Endothelial cell (in vitro differentiated cells): ENCODE measurements around the gene MRPL21. TPM values are rescaled to one million over a fixed set of nuclear protein-coding genes. Genes with fewer than 3 reads are reported as not detected.

Source experiments
- DNase-seq: peaks from one replicate; pipeline ENCODE4 v3.0.0; 2021; ENCODE audit warnings: low spot score
- H3K27ac Mint-ChIP-seq: one replicate; pipeline ENCODE4 v1.8.0; 2021; ENCODE audit warnings: mixed read lengths, inconsistent platforms; ENCODE audit not compliant: unreplicated experiment
- H3K27me3 Mint-ChIP-seq: one replicate; pipeline ENCODE4 v1.8.0; 2021; ENCODE audit warnings: mild to moderate bottlenecking, moderate library complexity, mixed read lengths, inconsistent platforms; ENCODE audit not compliant: unreplicated experiment
- H3K36me3 Mint-ChIP-seq: one replicate; pipeline ENCODE4 v1.8.0; 2021; ENCODE audit warnings: mild to moderate bottlenecking, low read depth, mixed read lengths, inconsistent platforms; ENCODE audit not compliant: unreplicated experiment
- H3K4me1 Mint-ChIP-seq: one replicate; pipeline ENCODE4 v1.8.0; 2021; ENCODE audit warnings: mild to moderate bottlenecking, mixed read lengths, inconsistent platforms; ENCODE audit not compliant: unreplicated experiment
- H3K4me3 Mint-ChIP-seq: one replicate; pipeline ENCODE4 v1.8.0; 2021; ENCODE audit warnings: mild to moderate bottlenecking, mixed read lengths, inconsistent platforms; ENCODE audit not compliant: unreplicated experiment
- H3K9me3 Mint-ChIP-seq: one replicate; pipeline ENCODE4 v1.8.0; 2021; ENCODE audit warnings: mixed read lengths, inconsistent platforms; ENCODE audit not compliant: unreplicated experiment
- total RNA-seq: library from RNA; stranded (reverse); fragmentation: NEBNext Ultra II Directional; extraction: Animal tissue kit (Norgen Biotek cat#: 25700); gene quantifications from one replicate; pipeline ENCODE4 v1.2.1, GENCODE V29; 2021; ENCODE audit not compliant: unreplicated experiment
- TF ChIP-seq, protein P1 (sequence below): fragments of 200-600 bp; sonication (generic); IDR thresholded peaks from one replicate; pipeline ENCODE4 v1.5.0; 2021; ENCODE audit warnings: antibody characterized with exemption; ENCODE audit not compliant: unreplicated experiment

MRPL21 gene
- total RNA-seq, 1 donor from 2014 or later = 54.4 TPM

DNA sequence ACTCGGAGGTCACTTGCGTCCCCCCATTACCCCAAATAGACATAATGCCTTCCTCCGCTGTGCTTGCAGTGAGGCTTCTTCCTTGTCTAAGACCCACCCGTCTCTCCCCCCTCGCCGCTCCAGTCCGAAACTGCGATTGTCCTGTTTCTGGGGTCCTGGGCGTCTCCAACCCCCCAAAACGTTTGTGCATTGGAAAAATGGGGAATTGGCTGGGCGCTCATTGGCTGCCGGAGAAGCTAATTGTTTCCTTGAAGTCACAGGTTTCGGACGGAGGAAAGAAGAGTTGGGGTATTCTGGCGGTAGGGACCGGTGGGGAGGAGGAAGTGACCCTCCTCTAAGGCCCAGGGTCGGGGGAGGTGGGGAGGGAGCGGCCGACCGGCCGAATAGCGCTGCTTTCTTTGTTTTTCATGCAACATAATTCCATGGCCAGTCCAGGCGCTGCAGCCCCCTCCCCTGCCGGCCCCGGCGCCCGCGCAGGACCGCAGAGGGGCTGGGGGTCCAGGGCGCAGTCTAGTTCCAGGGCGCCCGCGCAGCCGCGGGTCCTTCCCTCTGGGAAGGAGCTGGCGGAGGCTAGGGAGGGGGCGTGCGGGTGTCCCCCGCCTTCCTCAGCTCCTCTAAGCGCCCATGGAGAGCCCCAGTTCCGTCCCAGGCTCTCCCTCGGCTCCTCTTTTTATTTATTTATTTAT lies 49.2 kb downstream of the MRPL21 start:
- no peak for DNase-seq
- Mint-ChIP-seq H3K4me3 (peak overlapping the region; percentile 67), H3K27ac (no peak overlapping the region), H3K9me3 (no peaks in the 10 kb centered on the region), H3K27me3 (peaks cover 7% of the 10 kb centered on the region), H3K4me1 (peaks cover 10% of the 10 kb centered on the region), H3K36me3 (no peaks in the 10 kb centered on the region)
- TF ChIP-seq, protein P1, sequence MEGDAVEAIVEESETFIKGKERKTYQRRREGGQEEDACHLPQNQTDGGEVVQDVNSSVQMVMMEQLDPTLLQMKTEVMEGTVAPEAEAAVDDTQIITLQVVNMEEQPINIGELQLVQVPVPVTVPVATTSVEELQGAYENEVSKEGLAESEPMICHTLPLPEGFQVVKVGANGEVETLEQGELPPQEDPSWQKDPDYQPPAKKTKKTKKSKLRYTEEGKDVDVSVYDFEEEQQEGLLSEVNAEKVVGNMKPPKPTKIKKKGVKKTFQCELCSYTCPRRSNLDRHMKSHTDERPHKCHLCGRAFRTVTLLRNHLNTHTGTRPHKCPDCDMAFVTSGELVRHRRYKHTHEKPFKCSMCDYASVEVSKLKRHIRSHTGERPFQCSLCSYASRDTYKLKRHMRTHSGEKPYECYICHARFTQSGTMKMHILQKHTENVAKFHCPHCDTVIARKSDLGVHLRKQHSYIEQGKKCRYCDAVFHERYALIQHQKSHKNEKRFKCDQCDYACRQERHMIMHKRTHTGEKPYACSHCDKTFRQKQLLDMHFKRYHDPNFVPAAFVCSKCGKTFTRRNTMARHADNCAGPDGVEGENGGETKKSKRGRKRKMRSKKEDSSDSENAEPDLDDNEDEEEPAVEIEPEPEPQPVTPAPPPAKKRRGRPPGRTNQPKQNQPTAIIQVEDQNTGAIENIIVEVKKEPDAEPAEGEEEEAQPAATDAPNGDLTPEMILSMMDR = no peak

DNA sequence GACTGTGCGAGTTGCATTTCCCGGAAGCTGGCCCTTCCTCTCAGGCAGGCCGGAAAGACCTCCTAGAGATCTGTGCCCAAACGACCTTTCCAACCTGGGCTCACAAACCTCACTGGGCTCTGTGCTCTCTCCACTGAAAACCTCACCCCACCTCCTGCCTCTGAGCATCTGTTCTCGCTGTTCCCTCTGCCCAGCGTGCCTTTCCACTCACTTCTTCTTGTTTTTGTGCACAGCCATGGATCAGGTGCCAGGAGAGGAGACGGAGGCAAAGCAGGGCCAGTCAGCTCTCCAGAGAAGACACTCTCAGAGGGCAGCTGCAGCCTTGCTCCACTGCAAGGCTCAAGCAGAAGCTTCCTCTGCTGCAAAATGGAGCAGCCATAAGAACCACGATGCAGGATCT lies 51.0 kb downstream of the MRPL21 start:
- no peak for DNase-seq
- TF ChIP-seq, protein P1 = no peak
- Mint-ChIP-seq H3K9me3 (no peaks in the 10 kb centered on the region), H3K4me1 (peaks cover 10% of the 10 kb centered on the region), H3K27ac (no peak overlapping the region), H3K36me3 (no peaks in the 10 kb centered on the region), H3K4me3 (no peak overlapping the region), H3K27me3 (peaks cover 11% of the 10 kb centered on the region)

DNA sequence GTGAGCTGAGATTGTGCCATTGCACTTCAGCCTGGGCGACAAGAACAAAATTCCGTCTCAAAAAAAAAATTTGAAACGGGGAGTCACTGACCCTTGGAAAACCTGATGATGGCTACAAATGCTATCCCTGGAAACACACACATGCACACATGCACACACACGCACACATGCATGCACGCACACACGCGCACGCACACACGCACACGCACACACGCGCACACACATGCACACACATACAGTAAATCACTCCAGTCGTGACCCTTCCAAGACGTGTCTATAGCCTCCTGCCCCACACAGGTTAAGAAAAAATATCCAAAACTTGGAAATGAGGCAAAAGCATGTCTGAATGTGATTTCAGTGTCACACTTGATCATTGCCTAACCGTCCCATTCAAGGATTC lies 55.2 kb downstream of the MRPL21 start:
- H3K27me3 Mint-ChIP-seq = peaks cover 7% of the 10 kb centered on the region
- DNase-seq = no peak
- TF ChIP-seq, protein P1 = no peak
- H3K9me3 Mint-ChIP-seq = no peaks in the 10 kb centered on the region
- H3K36me3 Mint-ChIP-seq = no peaks in the 10 kb centered on the region
- no peak overlapping the region for H3K27ac Mint-ChIP-seq
- peaks cover 3% of the 10 kb centered on the region for H3K4me1 Mint-ChIP-seq
- no peak overlapping the region for H3K4me3 Mint-ChIP-seq

DNA sequence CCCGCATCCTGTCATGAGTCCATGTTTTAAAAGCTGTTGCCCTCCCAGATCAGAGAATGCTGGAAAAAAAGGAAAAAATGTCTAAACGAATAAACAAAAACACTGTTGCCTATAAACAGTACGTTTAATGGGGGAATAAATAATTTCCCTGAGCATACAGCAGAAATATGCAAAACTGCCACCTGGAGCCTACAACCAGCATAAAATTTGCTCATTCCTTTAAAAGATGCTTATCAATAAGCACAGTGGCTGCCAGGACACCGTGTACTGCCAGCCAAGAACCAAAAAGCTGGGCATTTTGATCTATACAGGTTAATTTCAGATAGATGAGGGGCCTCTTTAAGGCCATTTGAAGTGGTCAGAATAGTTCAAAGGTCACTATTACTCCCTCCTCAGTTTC lies 56.2 kb downstream of the MRPL21 start:
- TF ChIP-seq, protein P1 = no peak
- DNase-seq = no peak
- Mint-ChIP-seq H3K4me3 (no peak overlapping the region), H3K9me3 (no peaks in the 10 kb centered on the region), H3K4me1 (peaks cover 7% of the 10 kb centered on the region), H3K27ac (no peak overlapping the region), H3K36me3 (peaks cover 3% of the 10 kb centered on the region), H3K27me3 (peaks cover 10% of the 10 kb centered on the region)

DNA sequence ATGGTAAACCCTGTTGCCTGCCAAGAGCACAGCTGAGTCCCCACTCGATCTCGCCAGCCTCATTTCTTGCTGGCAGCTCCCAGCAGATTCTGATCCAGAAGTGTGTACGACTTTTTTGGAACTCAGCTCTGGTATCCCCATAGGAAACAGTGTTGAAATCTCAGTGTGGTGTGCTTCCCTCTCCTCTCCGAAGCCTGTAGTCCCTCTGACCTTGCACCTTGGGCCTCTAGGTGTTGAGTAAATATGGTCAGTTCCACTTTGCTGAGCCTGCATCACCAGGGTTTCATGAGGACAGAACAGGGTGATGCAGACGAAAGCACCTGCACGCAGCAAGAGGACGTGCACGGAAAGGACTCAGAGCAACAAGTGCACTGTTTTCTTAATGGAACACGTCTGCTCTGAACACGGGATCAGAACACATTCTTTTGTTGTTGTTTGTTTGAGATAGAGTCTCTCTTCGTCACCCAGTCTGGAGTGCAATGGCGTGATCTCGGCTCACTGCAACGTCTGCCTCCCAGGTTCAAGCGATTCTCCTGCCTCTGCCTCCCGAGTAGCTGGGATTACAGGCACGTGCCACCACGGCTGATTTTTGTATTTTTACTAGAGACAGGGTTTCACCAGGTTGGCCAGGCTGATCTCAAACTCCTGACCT lies 58.2 kb downstream of the MRPL21 start:
- H3K9me3 Mint-ChIP-seq = no peaks in the 10 kb centered on the region
- H3K4me1 Mint-ChIP-seq = peaks cover 7% of the 10 kb centered on the region
- peaks cover 12% of the 10 kb centered on the region for H3K27me3 Mint-ChIP-seq
- DNase-seq = no peak
- H3K36me3 Mint-ChIP-seq = peaks cover 3% of the 10 kb centered on the region
- TF ChIP-seq, protein P1 = no peak
- H3K27ac Mint-ChIP-seq = no peak overlapping the region
- no peak overlapping the region for H3K4me3 Mint-ChIP-seq
